ENCODE results near the gene GORASP2.

GORASP2 gene

DNA sequence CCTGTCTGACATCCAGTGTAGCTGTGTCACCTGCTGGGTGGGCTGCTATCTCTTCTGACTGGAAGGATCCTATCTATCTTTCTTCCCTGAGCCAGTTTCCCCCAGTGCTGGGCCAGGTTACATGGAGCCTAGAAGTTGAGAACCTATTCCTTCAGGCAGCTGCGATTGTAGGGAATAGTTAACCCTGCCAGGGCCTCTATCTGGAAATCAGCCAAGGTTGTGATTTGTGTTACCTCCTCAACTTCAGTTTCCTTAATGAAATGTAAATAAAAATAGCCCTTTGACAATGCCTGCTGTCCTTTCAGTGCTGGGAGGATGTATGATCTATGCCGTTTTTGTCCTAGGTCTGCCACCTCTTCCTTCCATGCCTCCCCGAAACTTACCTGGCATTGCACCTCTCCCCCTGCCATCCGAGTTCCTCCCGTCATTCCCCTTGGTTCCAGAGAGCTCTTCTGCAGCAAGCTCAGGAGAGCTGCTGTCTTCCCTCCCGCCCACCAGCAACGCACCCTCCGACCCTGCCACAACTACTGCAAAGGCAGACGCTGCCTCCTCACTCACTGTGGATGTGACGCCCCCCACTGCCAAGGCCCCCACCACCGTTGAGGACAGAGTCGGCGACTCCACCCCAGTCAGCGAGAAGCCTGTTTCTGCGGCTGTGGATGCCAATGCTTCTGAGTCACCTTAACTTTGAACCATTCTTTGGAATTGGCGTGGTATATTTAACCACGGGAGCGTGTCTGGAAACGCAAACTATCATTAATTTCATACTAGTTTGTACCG, 36.6 kb downstream of the GORASP2 start:
- no peak for DNase-seq (ENCODE audit: low read depth in 2 of 2, low spot score in 1 of 2)

DNA sequence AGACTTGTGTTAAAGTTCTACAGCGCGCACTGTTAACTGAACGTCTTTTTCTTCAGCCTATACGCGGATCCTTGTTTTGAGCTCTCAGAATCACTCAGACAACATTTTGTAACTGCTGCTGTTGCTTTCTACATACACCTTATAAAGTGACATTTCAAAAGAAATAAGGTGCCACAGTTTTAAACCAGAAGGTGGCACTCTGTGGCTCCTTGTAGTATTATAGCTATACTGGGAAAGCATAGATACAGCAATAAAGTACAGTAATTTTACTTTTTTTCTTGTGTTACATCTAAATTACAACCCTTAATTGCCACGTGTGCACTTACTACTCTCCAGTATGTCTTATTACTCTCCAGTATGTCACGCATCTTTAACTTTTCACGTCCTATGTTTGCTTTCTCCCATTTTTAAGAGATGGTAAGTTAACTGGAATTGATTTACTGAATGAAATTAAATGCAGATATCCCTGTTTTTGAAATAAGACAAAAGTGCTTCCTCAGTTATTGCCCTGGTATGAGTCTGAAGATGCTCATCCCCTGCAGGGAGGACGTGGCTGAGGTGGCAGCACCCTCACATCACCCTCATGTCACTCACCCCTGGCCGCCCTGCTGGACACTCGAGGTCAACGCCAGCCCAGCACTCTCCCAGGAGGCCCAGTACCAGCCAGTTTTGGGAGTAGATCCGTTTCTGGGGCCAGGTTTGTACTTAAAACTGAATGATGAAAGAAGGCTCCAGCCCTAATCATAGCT, 37.8 kb downstream of the GORASP2 start:
- no peak for DNase-seq (ENCODE audit: low read depth in 2 of 2, low spot score in 1 of 2)

DNA sequence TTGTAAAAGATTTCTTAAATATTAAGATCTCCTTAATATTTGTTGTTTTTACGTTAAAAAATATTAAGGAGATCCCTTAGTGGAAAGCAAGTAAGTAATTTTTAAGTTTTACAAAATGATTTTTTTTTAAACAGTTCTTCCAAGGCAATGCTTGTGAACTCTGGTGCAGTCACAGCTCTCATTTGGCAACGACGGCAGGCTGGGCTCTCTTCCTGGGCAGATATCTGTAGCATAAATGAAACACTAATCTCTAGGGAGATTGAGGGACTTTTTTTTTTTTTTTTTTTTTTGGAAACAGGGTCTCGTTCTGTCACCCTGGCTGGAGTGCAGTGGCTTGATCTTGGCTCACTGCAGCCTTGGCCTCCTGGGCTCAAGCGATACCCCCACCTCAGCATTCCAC, 38.5 kb downstream of the GORASP2 start:
- no peak for DNase-seq (ENCODE audit: low read depth in 2 of 2, low spot score in 1 of 2)

- no peak for DNase-seq (ENCODE audit: low read depth in 2 of 2, low spot score in 1 of 2)
Observed at GRCh38 chr2:170968205-170969003, 39.4 kb downstream of the GORASP2 start.

GRCh38 chr2:170969030-170969429, 40.0 kb downstream of the GORASP2 start:
- no peak for DNase-seq (ENCODE audit: low read depth in 2 of 2, low spot score in 1 of 2)

DNA sequence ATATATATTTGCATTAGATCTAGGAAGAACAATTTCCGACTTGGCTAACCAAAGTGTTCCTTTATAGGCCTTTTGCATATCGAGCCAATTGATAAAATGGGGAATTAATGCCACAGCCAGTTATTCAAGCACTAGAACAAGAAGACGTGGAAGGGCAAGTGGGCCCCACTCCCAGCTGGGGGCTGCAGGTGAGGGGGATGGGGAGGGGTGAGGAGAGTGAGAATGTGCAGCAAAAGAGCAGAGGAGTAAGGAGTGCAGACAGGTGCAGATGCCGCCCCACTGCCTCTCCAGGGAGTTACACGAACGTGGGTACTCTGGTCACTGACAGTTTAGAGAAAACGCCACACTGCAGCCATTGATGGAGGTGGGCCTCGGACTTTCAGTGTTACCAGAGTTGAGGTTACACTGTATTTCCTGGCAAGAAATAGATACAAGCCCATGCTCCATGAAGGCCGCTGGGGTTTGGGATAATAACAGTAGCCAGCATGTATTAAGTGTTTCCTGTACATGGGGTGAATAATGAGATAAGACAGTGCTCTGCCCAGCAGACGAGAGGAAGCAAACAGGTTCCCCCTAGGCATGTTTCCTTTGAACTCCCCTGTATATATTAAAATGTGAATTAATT, 40.9 kb downstream of the GORASP2 start:
- DNase-seq (ENCODE audit: low read depth in 2 of 2, low spot score in 1 of 2) = no peak

DNA sequence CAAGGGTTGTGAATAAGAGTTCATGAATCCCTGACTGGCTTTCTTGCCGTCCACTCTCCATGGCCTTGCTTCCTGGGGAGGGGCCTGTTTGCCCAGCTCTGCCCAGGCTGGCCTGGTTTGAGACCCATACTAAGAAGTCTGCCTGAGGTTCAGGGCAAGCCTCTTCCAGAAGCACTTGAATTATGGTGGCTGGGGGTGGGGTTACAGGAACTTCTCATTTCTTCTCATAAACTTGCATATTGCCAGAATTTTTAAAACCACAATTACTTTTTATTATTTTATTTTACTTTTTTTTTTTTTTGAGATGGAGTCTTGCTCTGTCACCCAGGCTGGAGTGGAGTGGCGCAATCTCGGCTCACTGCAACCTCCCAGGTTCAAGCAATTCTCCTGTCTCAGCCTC, 42.0 kb downstream of the GORASP2 start:
- DNase-seq (ENCODE audit: low read depth in 2 of 2, low spot score in 1 of 2) = no peak

GRCh38 chr2:170972296-170973224, 43.5 kb downstream of the GORASP2 start:
- DNase-seq (ENCODE audit: low read depth in 2 of 2, low spot score in 1 of 2) = no peak

GRCh38 chr2:170973225-170973491, 44.1 kb downstream of the GORASP2 start:
- DNase-seq (ENCODE audit: low read depth in 2 of 2, low spot score in 1 of 2) = no peak

GRCh38 chr2:170973492-170974303, 44.6 kb downstream of the GORASP2 start:
- peak; percentile 66 to 81 for DNase-seq (ENCODE audit: low read depth in 2 of 2, low spot score in 1 of 2)

DNA sequence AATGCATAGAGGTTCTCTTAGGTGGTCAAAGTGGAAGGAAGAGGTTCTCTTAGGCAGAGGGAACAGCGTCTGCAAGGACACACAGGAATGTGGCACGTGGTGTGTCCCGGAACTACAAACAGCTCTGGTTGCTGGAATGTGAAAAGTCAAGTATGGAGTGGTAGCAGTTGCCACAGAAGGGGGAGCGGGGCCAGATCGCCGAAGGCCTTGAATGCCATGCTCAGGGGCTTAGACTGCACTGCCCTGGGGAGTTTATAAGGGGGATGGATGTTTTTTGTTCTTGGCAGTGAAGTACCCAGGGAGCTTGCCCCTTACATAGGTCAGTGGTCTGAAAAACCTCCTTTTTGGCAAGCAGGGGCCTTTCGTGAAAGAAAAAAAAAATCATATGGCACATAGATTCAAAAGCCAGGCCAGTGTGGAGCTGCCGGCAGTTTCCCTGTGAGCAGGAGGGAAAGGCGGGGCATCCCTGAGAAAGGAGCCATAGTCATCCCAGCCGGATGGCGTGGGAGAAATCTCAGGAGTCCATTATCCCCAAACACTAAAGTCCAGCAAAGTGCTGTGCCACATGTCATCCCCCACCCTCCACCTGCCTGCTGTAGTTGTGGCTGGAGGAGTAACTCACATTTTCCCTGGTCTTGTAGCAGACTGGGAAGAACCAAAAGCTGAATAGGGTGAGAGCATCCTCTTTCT, 45.4 kb downstream of the GORASP2 start:
- DNase-seq (ENCODE audit: low read depth in 2 of 2, low spot score in 1 of 2) = no peak

DNA sequence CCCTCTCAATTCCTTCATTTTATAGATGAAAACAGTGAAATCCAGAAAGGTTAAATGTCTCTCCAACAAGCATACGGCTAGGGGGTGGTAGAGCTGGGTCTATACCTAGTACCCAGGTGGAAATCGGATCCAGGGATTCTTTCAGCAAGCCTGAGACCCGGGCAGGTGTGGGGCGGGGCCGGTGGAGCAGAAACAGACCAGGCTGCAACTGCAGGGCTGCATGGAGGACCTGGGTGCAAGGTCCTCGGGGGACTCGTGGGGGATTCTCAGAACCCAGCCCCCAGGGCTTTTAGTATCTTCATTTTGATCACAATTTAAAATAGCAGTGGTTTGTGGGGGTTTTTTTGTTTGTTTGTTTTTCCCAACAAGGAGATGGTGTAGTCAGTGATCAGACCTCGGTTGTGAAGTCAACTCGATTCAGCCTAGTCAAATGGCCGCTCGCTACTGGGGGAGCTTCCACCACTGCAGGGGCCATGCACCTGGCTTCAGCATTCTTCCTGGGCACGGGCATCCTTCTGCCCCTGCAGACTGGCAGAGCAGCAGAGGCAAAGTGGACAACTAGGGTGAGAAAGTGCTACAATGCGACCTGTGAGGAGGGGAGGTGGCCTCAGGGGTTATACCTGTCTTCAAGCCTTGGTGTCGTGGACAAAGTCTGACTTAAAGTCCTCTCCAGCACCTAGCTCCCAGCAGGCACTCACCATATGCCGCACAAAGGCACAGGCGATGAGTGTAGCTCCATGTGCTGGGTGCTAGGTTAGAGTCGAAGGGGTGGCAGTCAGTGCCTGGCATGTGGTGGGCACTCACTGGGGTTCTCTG, 46.3 kb downstream of the GORASP2 start:
- DNase-seq (ENCODE audit: low read depth in 2 of 2, low spot score in 1 of 2) = no peak

GRCh38 chr2:170975943-170976270, 46.9 kb downstream of the GORASP2 start:
- DNase-seq (ENCODE audit: low read depth in 2 of 2, low spot score in 1 of 2) = no peak

GRCh38 chr2:170984079-170984478, 55.0 kb downstream of the GORASP2 start:
- no peak for DNase-seq (ENCODE audit: low read depth in 2 of 2, low spot score in 1 of 2)

DNA sequence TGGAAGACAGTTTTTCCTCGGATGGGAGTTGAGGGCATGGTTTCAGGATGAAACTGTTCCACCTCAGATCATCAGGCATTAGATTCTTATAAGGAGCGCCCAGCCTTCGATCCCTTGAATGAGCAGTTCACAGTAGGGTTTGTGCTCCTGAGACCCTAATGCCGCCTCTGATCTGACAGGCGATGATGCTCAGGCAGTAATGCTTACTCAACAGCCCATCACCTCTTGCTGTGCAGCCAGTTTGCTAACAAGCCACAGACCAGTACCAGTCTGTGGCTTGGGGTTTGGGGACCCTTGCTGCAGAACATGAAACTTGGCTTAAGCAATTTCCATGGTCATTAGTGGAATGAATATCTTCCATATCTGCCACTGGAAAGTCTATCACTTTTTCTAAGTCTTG, 56.4 kb downstream of the GORASP2 start:
- DNase-seq (ENCODE audit: low read depth in 2 of 2, low spot score in 1 of 2) = no peak

DNA sequence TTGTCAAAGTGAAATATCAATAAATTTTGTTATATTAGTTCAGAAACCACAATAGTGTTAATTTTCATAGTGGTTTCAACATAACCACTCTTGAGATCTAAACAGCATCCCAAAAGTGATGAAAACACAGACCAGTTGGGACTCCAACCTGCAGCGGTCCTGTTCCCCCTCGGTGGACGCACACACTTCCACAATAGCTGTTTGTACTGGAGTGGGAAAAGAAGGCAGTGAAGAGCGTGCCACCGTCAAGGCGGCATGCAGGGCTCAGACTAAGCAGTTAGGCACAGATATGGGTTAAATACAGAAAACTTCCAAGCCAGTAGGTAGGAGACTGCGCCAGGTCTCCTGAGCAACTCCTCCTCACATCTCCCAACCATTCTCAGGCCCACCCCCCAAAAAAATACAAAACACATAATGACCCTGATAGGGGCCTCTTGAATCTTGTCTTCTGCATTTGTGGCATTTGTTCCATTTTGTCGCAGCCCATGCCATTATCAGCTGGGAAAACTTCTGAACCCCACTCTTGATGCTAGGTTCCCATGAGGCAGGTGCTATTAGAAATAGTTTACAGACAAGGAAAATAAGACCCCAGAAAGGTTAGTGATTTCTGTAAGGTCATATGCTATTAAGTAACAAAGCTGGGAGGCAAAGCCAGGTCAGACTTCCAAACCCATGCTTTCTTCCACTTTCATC, 57.7 kb downstream of the GORASP2 start:
- no peak for DNase-seq (ENCODE audit: low read depth in 2 of 2, low spot score in 1 of 2)

DNA sequence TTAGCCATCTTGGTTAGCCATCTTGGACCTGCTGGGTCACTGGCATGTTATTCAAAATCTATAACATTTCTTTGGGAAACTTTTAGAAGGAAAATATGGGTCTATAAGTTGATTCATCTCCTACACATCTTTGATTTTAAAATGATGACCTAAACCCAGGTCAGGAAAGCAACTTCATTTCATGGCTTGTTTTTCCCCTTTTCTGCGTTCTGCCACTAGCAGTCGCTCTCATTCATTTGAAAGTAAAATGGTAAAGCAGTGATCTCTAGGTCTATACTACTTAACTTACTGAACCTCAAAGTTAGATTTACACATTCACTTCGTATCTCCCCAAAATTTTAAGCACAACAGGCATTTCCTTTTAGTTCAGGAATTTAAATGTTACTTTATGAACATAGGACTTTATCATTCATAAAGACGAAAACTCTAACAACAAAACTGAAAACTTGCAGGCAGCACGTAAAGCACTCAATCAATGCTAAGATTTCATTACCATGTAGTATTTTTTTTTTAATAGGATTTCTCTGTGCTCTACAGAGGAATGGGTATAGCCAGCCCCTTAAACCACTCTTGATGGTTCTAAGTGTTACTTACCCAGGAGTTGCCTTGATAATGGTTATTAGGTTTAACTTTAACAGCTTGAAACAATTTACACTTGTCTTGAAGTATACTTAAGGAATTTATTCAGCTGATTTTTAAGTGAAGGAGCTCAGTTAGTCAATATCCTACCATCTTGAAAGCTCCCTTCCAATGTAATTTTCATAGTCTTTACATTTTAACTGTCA, 62.5 kb downstream of the GORASP2 start:
- DNase-seq (ENCODE audit: low read depth in 2 of 2, low spot score in 1 of 2) = no peak

Measured in stimulated activated CD8-positive, alpha-beta memory T cell treated with anti-CD3 and anti-CD28 coated beads, Interleukin-4, amount 100 ng/mL, for 1 hour (primary cell).